ENCODE results near the gene GRIP1.

GRIP1 gene

GRCh38 chr12:66644151-66644550 lies 34.7 kb downstream of the GRIP1 start:
- no peak for DNase-seq

GRCh38 chr12:66640691-66641460 lies 38.0 kb downstream of the GRIP1 start:
- no peak for DNase-seq

GRCh38 chr12:66638666-66639065 lies 40.2 kb downstream of the GRIP1 start:
- DNase-seq: no peak

GRCh38 chr12:66637699-66638301 lies 41.1 kb downstream of the GRIP1 start:
- no peak for DNase-seq

- no peak for DNase-seq
Measured at GRCh38 chr12:66636771-66637170, 42.1 kb downstream of the GRIP1 start.

- no peak for DNase-seq
Measured at GRCh38 chr12:66633676-66634075, 45.2 kb downstream of the GRIP1 start.

- DNase-seq: no peak
Measured at GRCh38 chr12:66629138-66629870, 49.6 kb downstream of the GRIP1 start.

- no peak for DNase-seq
Measured at GRCh38 chr12:66627988-66628317, 50.9 kb downstream of the GRIP1 start.

- peak; percentile 73 for DNase-seq
Measured at GRCh38 chr12:66627270-66627987, 51.4 kb downstream of the GRIP1 start.

GRCh38 chr12:66624806-66625205 lies 54.1 kb downstream of the GRIP1 start:
- no peak for DNase-seq

- DNase-seq: no peak
Measured at GRCh38 chr12:66623455-66623854, 55.4 kb downstream of the GRIP1 start.

GRCh38 chr12:66620688-66621087 lies 58.2 kb downstream of the GRIP1 start:
- no peak for DNase-seq

GRCh38 chr12:66620026-66620425 lies 58.9 kb downstream of the GRIP1 start:
- DNase-seq: no peak

GRCh38 chr12:66617991-66618390 lies 60.9 kb downstream of the GRIP1 start:
- no peak for DNase-seq

- no peak for DNase-seq
Measured at GRCh38 chr12:66612090-66612775, 66.6 kb downstream of the GRIP1 start.

- DNase-seq: no peak
Measured at GRCh38 chr12:66607147-66607546, 71.7 kb downstream of the GRIP1 start.

GRCh38 chr12:66605293-66605692 lies 73.6 kb downstream of the GRIP1 start:
- no peak for DNase-seq

- DNase-seq: no peak
Measured at GRCh38 chr12:66603981-66604479, 74.8 kb downstream of the GRIP1 start.

- DNase-seq: no peak
Measured at GRCh38 chr12:66603461-66603860, 75.4 kb downstream of the GRIP1 start.

GRCh38 chr12:66602483-66603143 lies 76.3 kb downstream of the GRIP1 start:
- no peak for DNase-seq

GRCh38 chr12:66600903-66601302 lies 78.0 kb downstream of the GRIP1 start:
- DNase-seq: no peak

- DNase-seq: no peak
Measured at GRCh38 chr12:66599816-66600215, 79.1 kb downstream of the GRIP1 start.
